ENCODE results near the gene TLK2. TPM values are rescaled to one million over a fixed set of nuclear protein-coding genes. Genes with fewer than 3 reads are reported as not detected.

TLK2 gene
- polyA plus RNA-seq, 1 of the 3 experiments (the other 2 are of a cell fraction) = 51.9 TPM

GRCh38 chr17:62657690-62658089 lies 179.1 kb downstream of the TLK2 start:
- CTCF ChIA-PET = interaction anchor here (5.6 kb wide), 1 partner anchor 15 kb away, joined by 27 read pairs; no protein-coding TSS in a partner anchor
- peaks cover 48% of the 10 kb centered on the region for H4K20me1 ChIP-seq (ENCODE audit: insufficient read depth)
- no peak overlapping the region for H3K4me3 ChIP-seq (ENCODE audit: low read depth in 2 of 2, low read length in 1 of 2)
- 97% methylated on average over 9 of the region's 9 CpGs for WGBS (ENCODE audit: low lambda C conversion rate)
- H3K27me3 ChIP-seq (ENCODE audit: insufficient read depth) = no peaks in the 10 kb centered on the region
- H3F3A ChIP-seq (replicated peaks; ENCODE audit: insufficient read depth) = peaks cover 37% of the 10 kb centered on the region
- H2AFZ ChIP-seq (ENCODE audit: low read depth) = no peak overlapping the region
- peaks cover 12 to 71% of the 10 kb centered on the region in 2 experiments for H3K36me3 ChIP-seq (replicated peaks in 1 of 2; ENCODE audit: control insufficient read depth in 1 of 2, insufficient read depth in 2 of 2, low read length in 1 of 2)
- H3K9me2 ChIP-seq = no peaks in the 10 kb centered on the region
- peak; percentile 24 for DNase-seq
- no peak overlapping the region for H3K27ac ChIP-seq (ENCODE audit: low read depth in 2 of 2, low read length in 1 of 2)
- H3K4me1 ChIP-seq (ENCODE audit: control insufficient read depth in 1 of 2, insufficient read depth in 2 of 2, low read depth in 1 of 2, low read length in 1 of 2) = peaks cover 18 to 31% of the 10 kb centered on the region in 2 experiments
- TF ChIP-seq SIN3A (IDR thresholded peaks at IDR 0.05; ENCODE audit: borderline replicate concordance, low read depth, low read length) = no peak
- TF ChIP-seq GATA2 (CRISPR knock-in tag; IDR thresholded peaks at IDR 0.05) = no peak
- TF ChIP-seq FOSL2 (IDR thresholded peaks at IDR 0.05; ENCODE audit: borderline replicate concordance, low read depth) = no peak
- no peak overlapping the region for H3K9ac ChIP-seq
- no peak overlapping the region for H3K4me2 ChIP-seq
- POLR2A ChIA-PET = interaction anchor here (1.5 kb wide), 1 partner anchor 29 kb away, joined by 3 read pairs; no protein-coding TSS in a partner anchor
- H3K79me2 ChIP-seq (ENCODE audit: insufficient read depth) = peaks cover 100% of the 10 kb centered on the region
- H3K9me3 ChIP-seq = peaks cover 11% of the 10 kb centered on the region; the same call in 1 of the 2 replicates

DNA sequence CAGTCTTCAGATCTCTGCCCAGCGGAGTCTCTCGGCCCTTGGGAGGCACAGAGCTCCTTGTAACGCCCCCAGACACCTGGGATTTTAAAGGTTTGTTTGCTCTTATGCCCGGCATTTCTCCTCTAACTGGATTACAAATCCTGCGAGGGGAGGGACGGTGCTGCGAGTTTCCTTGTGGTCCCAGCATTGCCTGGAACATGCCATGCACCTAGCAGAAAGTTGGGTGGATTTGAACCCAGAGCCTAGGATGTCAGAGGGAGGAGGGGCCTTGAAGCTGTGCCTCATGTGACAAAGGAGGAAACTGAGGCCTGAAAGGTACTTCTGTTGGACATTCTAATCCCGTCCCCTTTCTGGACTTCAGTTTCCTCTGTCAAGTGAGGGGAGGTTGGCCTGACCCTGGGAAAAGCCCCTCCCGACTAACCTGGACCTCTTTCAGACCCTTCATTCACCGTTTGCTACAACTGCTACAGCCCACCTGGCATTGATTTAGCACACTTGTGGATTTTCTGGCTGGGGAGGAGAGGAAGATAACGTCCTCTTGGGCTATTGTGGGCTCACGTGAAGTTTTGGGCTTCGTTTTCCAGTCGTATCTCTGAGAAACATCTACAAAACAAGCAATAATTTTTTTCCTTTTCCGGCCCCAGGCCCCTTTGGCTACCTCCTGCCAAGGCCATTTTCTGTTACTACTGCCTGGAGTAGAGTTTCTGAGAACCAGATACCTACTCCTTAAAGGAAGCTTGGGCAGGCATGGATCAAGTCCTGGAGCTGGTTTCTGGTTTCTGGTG lies 179.7 kb downstream of the TLK2 start:
- Histone ChIP-seq H3K79me2 (ENCODE audit: insufficient read depth) (peaks cover 100% of the 10 kb centered on the region), H4K20me1 (ENCODE audit: insufficient read depth) (peaks cover 50% of the 10 kb centered on the region), H3K4me2 (no peak overlapping the region), H2AFZ (ENCODE audit: low read depth) (no peak overlapping the region), H3F3A (replicated peaks; ENCODE audit: insufficient read depth) (peaks cover 31% of the 10 kb centered on the region), H3K4me1 (ENCODE audit: control insufficient read depth in 1 of 2, insufficient read depth in 2 of 2, low read depth in 1 of 2, low read length in 1 of 2) (peaks cover 12 to 24% of the 10 kb centered on the region in 2 experiments), H3K4me3 (ENCODE audit: low read depth in 2 of 2, low read length in 1 of 2) (no peak overlapping the region), H3K36me3 (replicated peaks in 1 of 2; ENCODE audit: control insufficient read depth in 1 of 2, insufficient read depth in 2 of 2, low read length in 1 of 2) (peaks cover 12 to 74% of the 10 kb centered on the region in 2 experiments), H3K27ac (ENCODE audit: low read depth in 2 of 2, low read length in 1 of 2) (no peak overlapping the region), H3K27me3 (ENCODE audit: insufficient read depth) (no peaks in the 10 kb centered on the region), H3K9ac (no peak overlapping the region), H3K9me3 (peaks cover 11% of the 10 kb centered on the region; the same call in 1 of the 2 replicates), H3K9me2 (no peaks in the 10 kb centered on the region)
- TF ChIP-seq FOSL2 (IDR thresholded peaks at IDR 0.05; ENCODE audit: borderline replicate concordance, low read depth) (no peak), RAD21 (IDR thresholded peaks at IDR 0.05; ENCODE audit: low read length) (no peak), GATA2 (CRISPR knock-in tag; IDR thresholded peaks at IDR 0.05) (no peak), REST (IDR thresholded peaks at IDR 0.05; ENCODE audit: low read depth, low read length) (no peak), FOXM1 (IDR thresholded peaks at IDR 0.05; ENCODE audit: low read depth) (no peak), USF1 (IDR thresholded peaks at IDR 0.05; ENCODE audit: borderline replicate concordance, low read depth) (no peak), NFIC (IDR thresholded peaks at IDR 0.05; ENCODE audit: borderline replicate concordance) (no peak), NRF1 (IDR thresholded peaks at IDR 0.05; ENCODE audit: low read depth, low read length) (no peak), MEF2A (IDR thresholded peaks at IDR 0.05; ENCODE audit: borderline replicate concordance, low read depth) (no peak), RXRA (IDR thresholded peaks at IDR 0.05; ENCODE audit: borderline replicate concordance, low read depth) (no peak)
- TF ChIP-seq, protein P1, sequence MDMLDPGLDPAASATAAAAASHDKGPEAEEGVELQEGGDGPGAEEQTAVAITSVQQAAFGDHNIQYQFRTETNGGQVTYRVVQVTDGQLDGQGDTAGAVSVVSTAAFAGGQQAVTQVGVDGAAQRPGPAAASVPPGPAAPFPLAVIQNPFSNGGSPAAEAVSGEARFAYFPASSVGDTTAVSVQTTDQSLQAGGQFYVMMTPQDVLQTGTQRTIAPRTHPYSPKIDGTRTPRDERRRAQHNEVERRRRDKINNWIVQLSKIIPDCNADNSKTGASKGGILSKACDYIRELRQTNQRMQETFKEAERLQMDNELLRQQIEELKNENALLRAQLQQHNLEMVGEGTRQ (IDR thresholded peaks at IDR 0.05; ENCODE audit: borderline replicate concordance, low read depth, low read length) = no peak
- WGBS (ENCODE audit: low lambda C conversion rate) = 93% methylated on average over 15 of the region's 15 CpGs
- POLR2A ChIA-PET = no interaction called here
- CTCF ChIA-PET = interaction anchor here (5.6 kb wide), 1 partner anchor 14 kb away, joined by 27 read pairs; no protein-coding TSS in a partner anchor
- peak; percentile 20 for DNase-seq

Data from SK-N-SH (cell line).